Activated CD8-positive, alpha-beta memory T cell treated with anti-CD3 and anti-CD28 coated beads, Interleukin-2, amount 50 U/mL, for 24 hours (primary cell): ENCODE measurements around the gene PLSCR4.

ENCODE experiments used
- DNase-seq: peaks from one replicate; pipeline ENCODE4 v3.0.0-alpha.2; 2020; ENCODE audit errors: extremely low read depth

Gene PLSCR4

GRCh38 chr3:146160964-146161662, 89.8 kb downstream of the PLSCR4 start, which contains the start of gene PLOD2:
Gene PLOD2, minus strand, starts transcription at chr3:146161184. Its CDS starts 195 bp downstream, at chr3:146160989.
- DNase-seq, result no peak

DNA sequence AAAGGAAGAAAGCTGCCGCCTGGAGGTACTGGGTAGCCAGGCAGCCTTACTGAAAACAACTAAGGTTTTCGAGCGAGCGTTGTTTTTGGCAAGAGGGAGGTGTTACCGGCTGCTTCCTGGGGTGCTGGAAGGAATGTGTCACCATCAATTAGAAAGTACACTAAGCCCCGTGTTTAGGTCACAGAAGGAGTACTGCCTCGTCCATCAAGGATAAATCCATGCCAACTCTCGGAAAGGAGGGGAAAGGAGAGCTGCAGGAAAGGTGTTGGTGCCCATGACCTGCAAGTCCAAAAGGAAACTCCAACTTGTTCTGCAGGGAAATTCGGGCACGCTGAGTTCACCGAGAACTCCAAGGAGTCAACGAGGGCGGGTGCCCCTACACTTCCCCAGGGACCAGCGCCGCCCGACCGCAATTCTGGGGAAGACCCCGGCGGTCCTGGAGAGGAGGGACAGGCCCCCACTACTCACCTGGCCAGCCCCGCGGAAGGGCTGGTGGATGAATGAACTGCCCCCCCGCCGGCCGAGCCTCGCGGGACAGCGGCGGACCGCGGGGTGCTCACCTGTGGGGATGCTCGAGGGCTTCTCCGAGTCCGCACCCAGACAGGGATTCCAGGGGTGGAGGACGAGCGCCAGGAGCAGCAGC, 90.5 kb downstream of the PLSCR4 start:
- DNase-seq, result no peak

DNA sequence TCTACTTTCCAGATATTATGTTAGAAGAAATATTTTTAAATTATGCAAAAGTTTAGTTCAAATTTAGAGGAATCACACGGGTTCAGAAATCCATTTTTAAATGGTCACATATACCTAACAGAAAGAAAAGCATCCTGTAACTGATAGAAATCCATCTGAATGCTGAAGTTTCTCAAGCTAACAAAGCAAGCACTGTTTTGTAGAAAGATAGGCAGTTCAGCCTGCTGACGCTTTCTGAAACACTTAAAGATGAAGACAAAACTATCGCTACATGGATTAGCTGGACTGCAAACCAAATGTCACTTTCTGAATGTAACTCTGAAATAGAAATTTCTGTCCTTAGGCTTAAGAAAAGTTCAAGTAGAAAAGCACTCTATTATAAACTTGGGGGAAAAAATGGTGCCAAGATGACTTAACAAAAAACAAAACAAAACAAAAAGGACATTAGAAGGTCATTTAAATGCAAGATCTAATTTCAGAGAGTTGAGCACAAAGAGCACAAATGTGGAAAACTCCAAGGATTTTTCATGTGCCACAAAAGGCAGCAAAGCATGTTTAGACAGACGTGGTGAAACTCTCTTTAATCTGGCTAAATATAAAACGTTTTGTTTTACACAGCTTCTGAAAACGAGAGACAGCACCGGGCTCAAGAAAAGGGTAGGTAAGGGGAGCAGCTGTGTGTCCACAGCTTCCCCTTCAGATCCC, 91.1 kb downstream of the PLSCR4 start:
- DNase-seq, result no peak

DNA sequence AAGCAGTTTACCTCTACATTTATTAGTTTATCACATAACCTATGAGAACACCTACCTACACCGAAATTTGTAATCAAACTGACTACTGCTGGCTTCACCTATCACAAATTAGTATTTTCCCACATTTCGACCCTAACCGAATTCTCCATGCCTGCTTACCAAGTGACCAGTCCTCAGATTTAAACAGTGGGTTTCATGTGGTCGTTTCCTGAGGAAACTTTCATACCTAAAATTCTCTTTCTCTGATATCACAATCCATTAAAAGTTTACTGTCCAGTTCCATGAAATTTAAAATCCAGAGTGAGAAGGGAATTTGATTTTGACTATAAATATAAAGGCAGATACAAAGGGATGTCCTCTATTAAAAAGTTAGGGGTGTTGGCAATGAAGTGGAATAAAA, 91.9 kb downstream of the PLSCR4 start:
- DNase-seq, result no peak

DNA sequence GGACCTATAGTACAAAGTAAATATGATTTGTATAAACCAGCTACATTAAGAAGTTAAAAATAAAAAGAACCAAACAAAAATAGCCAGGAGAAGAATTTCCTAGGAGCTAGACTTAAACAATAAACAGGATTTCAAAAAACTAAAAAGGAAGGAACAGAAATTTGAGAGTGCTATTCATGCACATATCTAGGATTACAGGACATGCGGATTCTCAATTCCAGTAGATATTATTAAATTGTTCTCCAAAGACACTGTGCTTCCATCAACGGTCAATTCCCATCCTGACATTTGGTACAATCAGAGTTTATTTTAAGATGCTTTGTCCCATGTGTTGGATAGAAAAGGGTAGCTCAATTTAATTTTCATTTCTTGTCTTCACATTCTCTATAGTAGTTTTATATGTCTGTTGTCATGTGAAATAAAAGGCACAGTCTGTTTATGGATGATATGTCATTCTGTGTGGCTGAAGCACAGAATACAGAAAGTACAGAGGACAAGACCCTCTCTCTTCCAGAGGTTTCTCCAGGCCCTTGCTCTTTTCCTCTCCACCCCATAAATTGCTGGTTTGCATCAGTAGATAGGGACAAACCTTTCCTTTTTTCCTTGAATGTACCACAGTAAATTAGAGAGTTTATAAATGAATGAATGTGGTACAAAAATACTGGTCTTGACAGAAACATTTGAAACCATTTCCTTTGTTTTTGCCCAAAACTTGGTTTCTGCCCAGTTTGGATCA, 93.4 kb downstream of the PLSCR4 start:
- no peak for DNase-seq

DNA sequence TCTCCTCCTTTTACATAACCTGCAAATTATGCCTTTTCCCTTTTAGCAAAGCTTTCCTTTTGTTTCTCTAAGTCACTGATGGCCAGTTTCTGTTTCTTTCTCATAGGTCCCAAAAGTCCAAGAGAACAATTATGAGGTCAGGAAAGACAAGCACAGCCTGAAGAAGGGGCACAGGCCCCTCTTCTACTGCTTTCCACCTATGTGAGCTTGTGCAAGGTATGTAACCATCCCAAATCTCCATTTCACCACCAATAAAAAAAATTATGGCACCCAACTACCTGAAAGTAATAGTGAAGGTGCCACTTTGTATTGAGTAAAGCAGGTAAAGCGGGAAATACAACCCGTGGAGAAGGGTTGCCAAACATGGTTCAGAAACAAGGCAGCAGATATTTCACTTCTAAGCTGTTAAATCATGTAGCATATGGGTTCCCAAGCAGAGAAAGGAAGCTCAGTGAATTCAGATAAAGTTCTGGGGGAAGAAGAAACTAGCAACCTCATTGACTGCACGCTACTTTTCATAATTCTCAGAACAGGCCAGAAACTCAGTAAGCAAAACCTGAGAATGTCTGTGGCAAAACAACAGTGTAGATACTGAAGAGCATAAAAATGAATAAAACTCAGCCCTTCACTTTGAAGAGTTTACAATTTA, 94.1 kb downstream of the PLSCR4 start:
- no peak for DNase-seq

DNA sequence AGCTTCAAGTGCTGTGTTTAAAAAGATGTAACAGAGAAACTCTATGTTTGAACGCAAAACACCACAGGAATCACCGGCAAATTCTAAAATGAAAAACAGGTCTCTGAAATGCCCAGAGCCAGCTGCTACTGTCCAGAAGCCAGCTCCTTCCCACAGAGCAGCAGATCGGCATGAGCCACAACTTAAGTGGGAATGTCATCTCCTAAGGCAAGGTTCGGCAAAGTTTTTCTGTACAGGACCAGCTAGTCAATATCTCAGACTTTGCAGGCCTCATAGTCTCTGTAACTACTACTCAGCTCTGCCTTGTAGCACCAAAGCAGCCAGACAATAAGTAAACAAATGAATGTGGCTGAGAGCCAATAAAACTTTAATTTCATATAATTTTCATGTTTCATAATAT, 94.8 kb downstream of the PLSCR4 start:
- DNase-seq, result no peak

GRCh38 chr3:146154995-146155394, 95.9 kb downstream of the PLSCR4 start:
- DNase-seq, result no peak

DNA sequence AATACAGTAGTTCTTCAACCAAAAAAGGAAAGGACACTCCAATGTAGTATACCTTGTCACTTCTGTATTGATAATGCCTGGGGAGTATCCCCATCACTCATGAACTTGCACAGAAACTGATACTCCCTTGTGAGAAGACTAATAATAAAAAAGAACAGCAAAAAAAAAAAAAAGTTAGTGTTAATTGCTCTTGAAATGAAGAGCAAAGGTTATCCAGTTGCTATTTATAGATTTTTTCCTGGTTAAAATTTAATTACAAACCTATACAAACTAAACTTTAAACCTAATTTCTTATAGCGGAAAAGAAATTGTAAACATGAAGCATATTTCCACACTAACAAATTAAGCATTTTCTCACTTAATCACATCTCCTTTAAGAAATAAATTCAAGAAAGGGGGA, 96.6 kb downstream of the PLSCR4 start:
- no peak for DNase-seq

DNA sequence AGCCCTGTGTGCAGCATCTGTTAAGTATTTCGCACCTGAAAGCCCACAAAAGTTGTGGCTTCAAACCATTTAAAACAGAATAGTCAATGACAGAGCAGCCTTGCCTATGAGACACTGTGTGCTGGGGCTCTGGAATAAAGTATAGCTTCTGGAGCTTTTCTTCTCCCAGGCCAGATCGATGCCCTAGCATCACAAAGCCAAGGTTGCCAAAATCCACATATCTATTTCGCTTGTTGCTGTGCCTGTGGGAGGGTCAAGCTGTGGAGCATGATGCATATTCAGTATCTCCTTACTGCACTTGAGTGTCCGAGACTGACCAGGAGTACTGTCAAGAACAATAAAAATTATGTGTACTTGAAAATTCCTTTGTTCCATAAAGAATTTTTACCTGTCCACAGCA, 97.5 kb downstream of the PLSCR4 start:
- DNase-seq, result no peak

DNA sequence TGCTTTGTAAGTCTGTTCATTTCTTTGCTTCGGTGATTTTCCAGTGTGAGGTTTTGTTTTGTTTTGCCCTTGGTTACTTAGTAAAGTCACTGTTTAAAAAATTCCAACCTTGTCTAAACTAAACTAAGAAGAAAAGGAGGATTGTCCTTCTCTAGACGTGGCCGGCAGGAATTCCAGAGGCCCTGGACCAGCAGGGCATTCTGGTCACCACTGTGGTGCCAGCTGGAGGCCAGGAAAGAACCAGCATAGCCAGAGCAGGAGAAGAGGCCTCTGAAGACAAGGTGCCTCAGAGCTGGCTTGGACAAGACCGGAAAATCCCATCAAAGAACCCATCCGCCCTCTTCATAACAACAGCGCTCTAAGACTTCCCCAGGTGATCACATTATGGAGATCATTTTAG, 98.1 kb downstream of the PLSCR4 start:
- no peak for DNase-seq

DNA sequence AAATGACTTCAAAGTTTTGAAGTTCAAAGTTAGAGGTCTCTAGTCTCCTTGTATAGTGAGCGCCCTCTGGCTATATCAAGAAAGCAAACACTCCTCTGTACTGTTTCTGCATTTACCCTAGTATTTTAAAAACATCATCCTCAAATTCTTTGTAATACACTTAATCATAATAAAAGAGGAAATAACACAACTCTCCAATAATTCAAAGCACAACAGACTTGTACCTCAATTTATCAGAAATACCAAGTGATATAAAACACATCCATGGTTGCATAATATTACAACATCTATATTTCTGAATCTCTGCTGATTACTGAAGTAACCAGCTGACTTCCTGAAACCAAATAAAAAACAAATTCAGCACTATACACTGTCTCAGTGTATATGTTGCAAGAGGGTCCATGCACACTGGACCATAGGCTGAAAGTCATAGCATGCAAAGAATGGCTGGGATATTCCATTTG, 102.4 kb downstream of the PLSCR4 start:
- no peak for DNase-seq

- DNase-seq, result no peak
These were observed 105.3 kb downstream of the PLSCR4 start for GRCh38 chr3:146145642-146146041.

GRCh38 chr3:146142757-146143156, 108.1 kb downstream of the PLSCR4 start:
- DNase-seq, result no peak
